Measurements from ENCODE around the gene AKT3. TPM values are rescaled to one million over a fixed set of nuclear protein-coding genes. Genes with fewer than 3 reads are reported as not detected.

AKT3 gene
- total RNA-seq, 1 donor from 2014 or later: 20.6 TPM

DNA sequence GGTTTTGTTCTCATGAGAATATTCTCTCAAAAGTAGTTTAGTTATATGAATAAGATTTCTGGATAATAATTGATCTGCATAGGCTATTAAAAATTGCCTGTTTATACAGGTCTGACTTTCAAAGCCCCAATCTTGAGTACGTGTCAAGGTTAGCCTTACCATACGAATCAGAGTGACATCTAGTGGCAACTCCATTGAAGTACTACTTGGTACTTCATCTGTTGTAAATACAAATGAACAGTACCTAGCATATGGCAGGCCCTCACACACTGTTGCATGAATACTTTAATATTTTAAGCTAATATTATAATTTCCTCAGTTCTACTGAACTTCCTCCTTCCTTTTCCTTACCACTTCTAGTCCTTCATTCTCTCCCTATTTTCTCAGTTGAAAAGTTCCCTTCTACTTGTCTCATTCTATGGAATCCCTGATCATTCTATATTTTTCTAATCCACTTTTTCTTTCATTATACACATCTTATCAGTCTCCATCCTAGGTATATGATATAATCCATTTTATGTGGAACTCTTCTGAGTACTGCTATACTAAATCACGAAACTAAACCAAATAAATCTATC, 101.2 kb downstream of the AKT3 start:
- intact Hi-C loops (cut with micrococcal nuclease): loop anchor here (5.0 kb wide), 1 partner anchor 406 kb away; no protein-coding TSS in a partner anchor
- Histone ChIP-seq H3K4me3 (no peak overlapping the region), H3K4me1 (peaks cover 7% of the 10 kb centered on the region), H3K27me3 (ENCODE audit: low read depth) (no peaks in the 10 kb centered on the region), H3K36me3 (no peaks in the 10 kb centered on the region), H3K27ac (replicated peaks) (no peak overlapping the region), H3K9me3 (replicated peaks) (no peaks in the 10 kb centered on the region)
- DNase-seq: no peak
- TF ChIP-seq, protein P1, sequence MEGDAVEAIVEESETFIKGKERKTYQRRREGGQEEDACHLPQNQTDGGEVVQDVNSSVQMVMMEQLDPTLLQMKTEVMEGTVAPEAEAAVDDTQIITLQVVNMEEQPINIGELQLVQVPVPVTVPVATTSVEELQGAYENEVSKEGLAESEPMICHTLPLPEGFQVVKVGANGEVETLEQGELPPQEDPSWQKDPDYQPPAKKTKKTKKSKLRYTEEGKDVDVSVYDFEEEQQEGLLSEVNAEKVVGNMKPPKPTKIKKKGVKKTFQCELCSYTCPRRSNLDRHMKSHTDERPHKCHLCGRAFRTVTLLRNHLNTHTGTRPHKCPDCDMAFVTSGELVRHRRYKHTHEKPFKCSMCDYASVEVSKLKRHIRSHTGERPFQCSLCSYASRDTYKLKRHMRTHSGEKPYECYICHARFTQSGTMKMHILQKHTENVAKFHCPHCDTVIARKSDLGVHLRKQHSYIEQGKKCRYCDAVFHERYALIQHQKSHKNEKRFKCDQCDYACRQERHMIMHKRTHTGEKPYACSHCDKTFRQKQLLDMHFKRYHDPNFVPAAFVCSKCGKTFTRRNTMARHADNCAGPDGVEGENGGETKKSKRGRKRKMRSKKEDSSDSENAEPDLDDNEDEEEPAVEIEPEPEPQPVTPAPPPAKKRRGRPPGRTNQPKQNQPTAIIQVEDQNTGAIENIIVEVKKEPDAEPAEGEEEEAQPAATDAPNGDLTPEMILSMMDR (IDR thresholded peaks at IDR 0.05; ENCODE audit: borderline replicate concordance): peak; percentile 88

DNA sequence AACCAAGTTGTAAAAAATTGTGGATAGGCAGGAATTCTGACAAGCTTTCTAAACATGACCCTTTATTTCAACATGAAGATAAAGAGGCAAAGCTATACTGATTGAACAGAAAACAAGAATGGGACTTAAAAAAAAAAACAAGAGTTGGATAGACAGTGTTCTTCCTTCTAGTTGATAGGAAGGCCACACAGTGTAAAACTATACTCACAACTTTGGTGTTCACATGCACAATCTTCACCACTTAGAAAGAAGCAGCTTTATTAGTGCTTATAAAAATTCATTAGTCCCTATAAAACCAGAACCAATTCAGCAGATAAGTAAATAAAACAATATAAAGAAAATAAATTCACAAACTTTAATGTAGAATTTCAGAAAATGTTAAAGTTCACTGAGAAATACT, 101.8 kb downstream of the AKT3 start:
- intact Hi-C loops (cut with micrococcal nuclease): loop anchor here (5.0 kb wide), 1 partner anchor 406 kb away; no protein-coding TSS in a partner anchor
- H3K9me3 ChIP-seq (replicated peaks): no peaks in the 10 kb centered on the region
- TF ChIP-seq, protein P1 (IDR thresholded peaks at IDR 0.05; ENCODE audit: borderline replicate concordance): no peak

DNA sequence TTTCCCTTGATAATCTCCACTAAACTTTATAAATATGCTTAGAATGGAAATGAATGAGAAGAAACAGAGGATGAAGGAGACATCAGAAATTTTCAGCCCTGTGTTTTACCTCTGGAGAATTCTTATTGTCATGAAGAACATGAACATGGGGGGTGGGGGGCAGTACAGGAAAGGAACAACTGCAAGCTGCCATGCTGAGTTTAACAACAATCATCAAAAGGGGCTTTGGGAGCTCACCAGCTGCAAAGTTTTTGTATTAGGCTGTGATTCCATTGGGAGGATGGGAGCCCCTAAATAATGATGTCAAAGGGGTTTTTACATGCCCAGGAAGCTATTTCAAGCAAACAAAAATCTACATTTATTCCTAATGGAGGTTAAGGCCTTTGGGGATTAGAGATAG, 103.3 kb downstream of the AKT3 start:
- H3K4me1 ChIP-seq: peaks cover 15% of the 10 kb centered on the region
- no peak for DNase-seq
- intact Hi-C loops (cut with micrococcal nuclease): loop anchor here (5.0 kb wide), 1 partner anchor 404 kb away; no protein-coding TSS in a partner anchor

More for the DNA sequence above, 101.8 kb downstream of the AKT3 start:
- DNase-seq: no peak
- Histone ChIP-seq H3K4me1 (peaks cover 7% of the 10 kb centered on the region), H3K27me3 (ENCODE audit: low read depth) (no peaks in the 10 kb centered on the region), H3K4me3 (no peak overlapping the region), H3K27ac (replicated peaks) (no peak overlapping the region), H3K36me3 (no peaks in the 10 kb centered on the region)

DNA sequence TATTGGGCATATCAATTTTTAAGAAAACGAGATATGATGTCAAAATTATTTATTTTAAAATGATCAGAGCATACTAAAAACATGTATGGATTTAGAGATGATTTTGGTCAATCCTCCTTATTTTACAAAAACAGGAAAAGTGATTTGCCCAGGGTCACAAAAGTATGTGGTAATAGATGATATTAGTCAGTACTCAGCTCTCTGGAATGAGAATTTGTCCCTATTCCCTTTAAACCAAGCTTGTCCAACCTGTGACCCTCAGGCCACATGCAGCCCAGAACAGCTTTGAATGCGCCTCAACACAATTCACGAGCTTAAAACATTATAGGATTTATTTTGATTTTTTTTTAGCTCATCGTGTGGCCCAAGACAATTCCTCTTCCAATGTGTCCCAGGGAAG, 104.7 kb downstream of the AKT3 start:
- TF ChIP-seq, protein P1 (IDR thresholded peaks at IDR 0.05; ENCODE audit: borderline replicate concordance): no peak
- Histone ChIP-seq H3K27ac (replicated peaks) (no peak overlapping the region), H3K4me3 (no peak overlapping the region), H3K27me3 (ENCODE audit: low read depth) (no peaks in the 10 kb centered on the region), H3K9me3 (replicated peaks) (no peaks in the 10 kb centered on the region), H3K4me1 (peaks cover 19% of the 10 kb centered on the region), H3K36me3 (no peaks in the 10 kb centered on the region)
- DNase-seq: no peak
- intact Hi-C loops (cut with micrococcal nuclease): loop anchor here (5.0 kb wide), 1 partner anchor 403 kb away; no protein-coding TSS in a partner anchor

More for the DNA sequence above, 103.3 kb downstream of the AKT3 start:
- Histone ChIP-seq H3K4me3 (no peak overlapping the region), H3K27me3 (ENCODE audit: low read depth) (no peaks in the 10 kb centered on the region), H3K9me3 (replicated peaks) (no peaks in the 10 kb centered on the region), H3K27ac (replicated peaks) (no peak overlapping the region), H3K36me3 (no peaks in the 10 kb centered on the region)
- TF ChIP-seq, protein P1 (IDR thresholded peaks at IDR 0.05; ENCODE audit: borderline replicate concordance): no peak

DNA sequence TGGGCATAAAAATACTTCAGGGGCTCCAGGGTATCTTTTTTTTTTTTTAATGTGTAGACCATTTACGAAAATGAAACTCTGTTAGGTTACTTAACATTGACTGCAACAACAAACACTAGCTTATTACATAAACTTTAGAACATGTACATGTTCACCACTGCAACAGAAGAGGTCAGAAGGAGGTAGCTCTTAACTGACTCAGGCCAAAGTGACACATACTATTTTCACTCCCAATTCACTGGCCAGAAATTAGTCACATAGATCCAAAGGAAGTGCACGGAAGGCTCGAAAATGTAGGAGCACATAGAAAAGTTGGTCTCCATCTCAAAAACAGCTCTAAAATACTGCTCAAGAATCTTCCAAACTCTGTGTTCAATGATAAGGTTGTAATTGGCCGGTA, 107.2 kb downstream of the AKT3 start:
- TF ChIP-seq, protein P1 (IDR thresholded peaks at IDR 0.05; ENCODE audit: borderline replicate concordance): no peak
- no peaks in the 10 kb centered on the region for H3K36me3 ChIP-seq
- peak overlapping the region; percentile 32 for H3K27ac ChIP-seq (replicated peaks)
- H3K27me3 ChIP-seq (ENCODE audit: low read depth): no peaks in the 10 kb centered on the region
- H3K9me3 ChIP-seq (replicated peaks): no peaks in the 10 kb centered on the region
- intact Hi-C loops (cut with micrococcal nuclease): no loop called here
- DNase-seq: no peak
- H3K4me1 ChIP-seq: peaks cover 26% of the 10 kb centered on the region
- H3K4me3 ChIP-seq: no peak overlapping the region
